NT2/D1 (cell line): Measurements from ENCODE around the gene ALB.

ENCODE experiments used
- YY1 ChIP-seq: IDR thresholded peaks from 2 replicates; pipeline ENCODE4 v1.6.1; 2011; ENCODE audit not compliant: insufficient read length, insufficient read depth
- ZNF274 ChIP-seq: IDR thresholded peaks from 2 replicates; pipeline ENCODE4 v1.6.1; 2011; ENCODE audit warnings: mild to moderate bottlenecking, low read depth, low read length

DNA sequence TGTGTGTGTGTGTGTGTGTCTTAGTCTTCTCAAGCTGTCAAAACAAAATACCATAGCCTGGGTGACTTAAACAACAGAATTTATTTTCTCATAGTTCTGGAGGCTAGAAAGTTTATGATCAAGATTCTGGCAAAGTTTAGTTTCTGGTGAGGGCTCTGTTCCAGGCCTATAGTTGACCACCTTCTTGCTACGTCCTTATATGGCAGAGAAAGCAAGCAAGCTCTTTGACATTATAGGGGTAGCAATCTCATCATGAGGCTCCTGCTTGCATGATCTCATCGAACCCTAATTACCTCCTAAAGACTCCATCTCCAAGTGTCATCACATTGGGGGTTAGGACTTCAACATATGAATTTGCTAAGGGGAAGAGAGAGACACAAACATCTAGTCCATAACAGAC is 25.0 kb downstream of the ALB start:
- TF ChIP-seq YY1 (no peak), ZNF274 (no peak)
